Measurements from ENCODE around the gene RALGAPA2.

DNA sequence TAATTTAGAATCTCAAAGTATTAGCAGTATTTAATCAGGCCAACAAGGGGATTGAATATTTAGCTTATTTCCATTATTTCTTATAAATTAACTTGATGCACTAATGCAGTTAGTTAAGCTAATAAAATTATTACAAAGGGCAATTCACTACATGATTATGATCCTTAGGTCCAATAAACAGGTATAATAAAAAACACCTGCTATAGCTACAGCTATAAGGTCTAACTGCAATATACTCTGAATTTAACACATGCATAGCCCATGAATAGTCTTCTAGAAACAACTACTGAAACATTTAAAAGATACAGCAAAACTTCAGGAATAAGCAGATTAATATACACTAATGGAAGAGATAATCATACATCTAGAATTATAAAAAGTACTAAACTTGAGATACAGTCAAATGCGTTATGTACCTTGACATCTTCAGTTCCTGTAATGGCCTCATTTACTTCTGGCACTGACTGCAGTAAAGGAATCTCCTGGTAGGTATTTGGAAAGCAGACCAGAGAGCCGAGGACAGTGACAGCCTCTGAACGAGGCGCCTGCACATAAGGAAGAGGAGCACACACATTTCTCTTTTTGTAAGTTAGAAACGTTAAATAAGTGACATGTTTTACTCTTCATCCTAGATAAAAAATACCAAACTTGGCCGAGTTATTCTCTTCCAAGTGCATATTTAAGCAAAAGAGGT, 176.1 kb downstream of the RALGAPA2 start:
- no peak for TF ChIP-seq CTCF (IDR thresholded peaks at IDR 0.05)
- TF ChIP-seq POLR2A (IDR thresholded peaks at IDR 0.05) = no peak

Data from body of pancreas (tissue), 4 donors.